Stomach (tissue), 9 donors: ENCODE measurements around the gene SLC29A1. TPM values are rescaled to one million over a fixed set of nuclear protein-coding genes. Genes with fewer than 3 reads are reported as not detected.

Source experiments
- DNase-seq, 2 donors: peaks; one replicate each; pipeline versions ENCODE4 v3.0.0 to v3.0.0-alpha.2; 2013 to 2019
- H3K27ac ChIP-seq, 5 donors: fragments of 200-600 bp in 4 of 5; sonication (generic) in 4 of 5; one replicate each; pipeline ENCODE4 v1.5.1; 2013 to 2019; ENCODE audit warnings: mild to moderate bottlenecking in 1 of 5, moderate library complexity in 1 of 5
- H3K27me3 ChIP-seq, 3 donors: fragments of 200-600 bp; sonication (generic); one replicate each; pipeline ENCODE4 v1.5.1; 2017 to 2019; ENCODE audit warnings: mixed run types in 1 of 3
- H3K36me3 ChIP-seq, 4 donors: fragments of 200-600 bp; sonication (generic); 1 replicate in 3 of 4; 2 replicates in 1 of 4; pipeline ENCODE4 v1.5.1; 2016 to 2019
- H3K4me1 ChIP-seq, 4 donors: fragments of 200-600 bp; sonication (generic); one replicate each; pipeline ENCODE4 v1.5.1; 2016 to 2019
- H3K4me3 ChIP-seq, 4 donors: fragments of 200-600 bp; sonication (generic) in 3 of 4; one replicate each; pipeline ENCODE4 v1.5.1; 2016 to 2019; ENCODE audit warnings: mild to moderate bottlenecking in 1 of 4
- H3K9me3 ChIP-seq, 4 donors: fragments of 200-600 bp; sonication (generic); one replicate each; pipeline ENCODE4 v1.5.1; 2016 to 2019
- CTCF ChIP-seq, 7 experiments: fragments of 450-650 bp in 4 of 7; fragments of 200-600 bp in 3 of 7; sonication (generic) in 3 of 7; IDR thresholded peaks; one replicate each; pipeline ENCODE4 v1.5.1; 2016 to 2019; ENCODE audit warnings: antibody characterized with exemption in 7 of 7, control low read depth in 2 of 7, mild to moderate bottlenecking in 1 of 7
- EP300 ChIP-seq: sonication (generic); formaldehyde crosslinking; IDR thresholded peaks from one replicate; pipeline ENCODE4 v1.6.1; 2017; ENCODE audit warnings: antibody characterized with exemption
- POLR2AphosphoS5 ChIP-seq, 3 donors: sonication (generic); formaldehyde crosslinking; IDR thresholded peaks; one replicate each; pipeline ENCODE4 v1.6.1; 2016; ENCODE audit warnings: antibody characterized with exemption in 3 of 3
- WGBS, 5 donors: extraction: QIAGEN DNeasy Blood & Tissue Kit in 3 of 5; methylation state at CpG; one replicate each; pipeline versions ENCODE4 v1.1.5 to v1.1.7; 2013 to 2018; 5-methylcytosine and 5-hydroxymethylcytosine counted together
- intact Hi-C: fragments of 100-400 bp; cut with DNase I; formaldehyde crosslinking; loops from one replicate; pipeline ENCODE4 v1.15.1; 2023; ENCODE audit warnings: low total_unique reads
- polyA plus RNA-seq, 3 donors: library from polyadenylated mRNA; stranded (reverse); fragments of 200-250 nt; gene quantifications; one replicate each; pipeline ENCODE4 v1.2.3, GENCODE V29; 2013
- total RNA-seq, 5 donors: library from RNA; depleted of rRNA; stranded (reverse); fragments of >200 nt; gene quantifications; one replicate each; pipeline versions ENCODE4 v1.1.0 to v1.2.3, GENCODE V29; 2014 to 2016
- donor health status: healthy with polysubstance abuse.
- donor health status: Bipolar disorder and iron deficiency.
- donor health status: healthy.

The SLC29A1 gene
- total and polyA plus RNA-seq, 8 donors: 22.6 to 217 (median 36.2) TPM

GRCh38 chr6:44255871-44256774 lies 32.7 kb downstream of the SLC29A1 start:
- TF ChIP-seq EP300 (no peak), POLR2AphosphoS5 (IDR thresholded peaks at IDR 0.05) (peak in 1 of 3 donors; percentile 10)
- Histone ChIP-seq H3K36me3 (peaks cover 56 to 75% (median 68%) of the 10 kb centered on the region in 4 donors), H3K4me3 (peak overlapping the region; percentile 82 to 96 (median 92)), H3K27ac (peak overlapping the region; percentile 94 to 97 (median 95)), H3K4me1 (peaks cover 33 to 65% (median 55%) of the 10 kb centered on the region in 4 donors), H3K27me3 (no peaks in the 10 kb centered on the region), H3K9me3 (no peaks in the 10 kb centered on the region)
- DNase-seq: peak in 1 of 2 donors; percentile 48
- WGBS, 5 donors: 11 to 19% (median 17%) methylated on average over 15 of the region's 15 CpGs
- intact Hi-C loops: no loop called here

- DNase-seq: no peak
- Histone ChIP-seq H3K36me3 (peaks cover 54 to 75% (median 65%) of the 10 kb centered on the region in 4 donors), H3K9me3 (no peaks in the 10 kb centered on the region), H3K4me1 (peaks cover 33 to 65% (median 54%) of the 10 kb centered on the region in 4 donors), H3K27ac (peak overlapping the region; percentile 94 to 97 (median 95)), H3K4me3 (peak overlapping the region; percentile 82 to 96 (median 92)), H3K27me3 (no peaks in the 10 kb centered on the region)
- TF ChIP-seq POLR2AphosphoS5 (IDR thresholded peaks at IDR 0.05): no peak
- no peak for TF ChIP-seq EP300
- no peak for TF ChIP-seq CTCF (IDR thresholded peaks at IDR 0.05)
- intact Hi-C loops: no loop called here
- 0 to 1% (median 0%) methylated on average over 4 to 12 of the region's 12 CpGs for WGBS, 5 donors
Observed at GRCh38 chr6:44256775-44257024, 33.3 kb downstream of the SLC29A1 start.

- Histone ChIP-seq H3K4me1 (peaks cover 32 to 65% (median 56%) of the 10 kb centered on the region in 4 donors), H3K27me3 (no peaks in the 10 kb centered on the region), H3K36me3 (peaks cover 49 to 75% (median 61%) of the 10 kb centered on the region in 4 donors), H3K9me3 (no peaks in the 10 kb centered on the region), H3K4me3 (peak within 1 kb of the TSS; percentile 82 to 96 (median 92)), H3K27ac (peak within 1 kb of the TSS; percentile 94 to 97 (median 95))
- intact Hi-C loops: no loop called here
- TF ChIP-seq EP300 (no peak), POLR2AphosphoS5 (IDR thresholded peaks at IDR 0.05) (peak; percentile 15 to 63 (median 51)), CTCF (IDR thresholded peaks at IDR 0.05) (peak in 4 of 7 experiments; percentile 25 to 92 (median 73))
- WGBS, 5 donors: 0 to 1% (median 1%) methylated on average over 13 to 80 of the region's 80 CpGs
- DNase-seq: peak; percentile 68 to 92
Observed at GRCh38 chr6:44257025-44257752, 33.8 kb downstream of the SLC29A1 start, which contains the start of gene SLC35B2. Gene SLC35B2, minus strand, starts transcription at chr6:44257528. Its CDS starts 118 bp downstream, at chr6:44257410.

- Histone ChIP-seq H3K9me3 (no peaks in the 10 kb centered on the region), H3K27me3 (no peaks in the 10 kb centered on the region), H3K4me3 (peak overlapping the region; percentile 82 to 96 (median 92)), H3K36me3 (peaks cover 43 to 70% (median 54%) of the 10 kb centered on the region in 4 donors), H3K27ac (peak overlapping the region; percentile 94 to 97 (median 95)), H3K4me1 (peaks cover 38 to 65% (median 56%) of the 10 kb centered on the region in 4 donors)
- TF ChIP-seq CTCF (IDR thresholded peaks at IDR 0.05) (peak in 4 of 7 experiments; percentile 4 to 15 (median 9)), POLR2AphosphoS5 (IDR thresholded peaks at IDR 0.05) (no peak)
- intact Hi-C loops: no loop called here
- 25 to 31% (median 28%) methylated on average over 14 to 15 of the region's 15 CpGs for WGBS, 5 donors
- no peak for DNase-seq
Observed at GRCh38 chr6:44257753-44258324, 34.4 kb downstream of the SLC29A1 start.
